Cortex of kidney (tissue), 1 donor: ENCODE data around the gene CALR.
"Not testable (repeated sequence)": the region's sequence is repeated elsewhere in the genome, so short reads cannot be mapped to it uniquely, and the experiment has no call there.

Experiments used
- DNase-seq: peaks from one replicate; lab custom pipeline; 2025; lab: John Stamatoyannopoulos, UW

CALR gene

DNA sequence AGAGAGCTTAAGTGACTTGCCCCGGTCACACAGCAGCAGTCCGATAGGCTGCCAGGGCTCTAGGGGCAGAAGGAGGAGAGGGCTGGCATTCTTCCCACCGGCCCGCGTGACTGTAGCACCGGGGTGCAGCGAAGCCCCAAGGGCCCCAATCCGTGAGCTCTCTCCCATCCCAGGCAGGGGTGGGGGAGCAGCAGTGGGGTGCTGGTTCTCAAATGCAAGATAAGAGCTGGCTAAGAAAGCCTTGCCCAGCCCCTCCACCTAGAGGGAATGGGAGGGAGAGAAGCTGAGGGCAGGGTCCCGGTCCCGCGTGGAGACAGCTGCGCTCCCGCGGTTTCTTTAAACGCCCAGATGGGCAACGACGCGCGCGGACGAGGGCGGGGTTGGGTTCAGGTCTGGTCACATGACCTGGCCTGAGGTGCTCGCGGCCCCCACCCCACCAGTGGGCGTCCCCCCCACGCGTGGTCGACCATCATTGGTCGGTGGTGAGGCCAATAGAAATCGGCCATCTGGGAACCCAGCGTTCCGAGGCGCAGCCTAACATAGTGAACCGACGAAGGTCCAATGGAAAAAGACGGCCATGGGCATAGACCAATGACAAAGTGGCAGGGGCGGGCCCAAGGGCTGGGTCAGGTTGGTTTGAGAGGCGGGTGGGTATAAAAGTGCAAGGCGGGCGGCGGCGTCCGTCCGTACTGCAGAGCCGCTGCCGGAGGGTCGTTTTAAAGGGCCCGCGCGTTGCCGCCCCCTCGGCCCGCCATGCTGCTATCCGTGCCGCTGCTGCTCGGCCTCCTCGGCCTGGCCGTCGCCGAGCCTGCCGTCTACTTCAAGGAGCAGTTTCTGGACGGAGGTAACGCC is at the start of gene CALR:
CALR (plus strand) TSS at position 683 of the 852 bp plus-strand sequence; CDS start at position 754, 71 bp downstream.
- peak; percentile 38 for DNase-seq

DNA sequence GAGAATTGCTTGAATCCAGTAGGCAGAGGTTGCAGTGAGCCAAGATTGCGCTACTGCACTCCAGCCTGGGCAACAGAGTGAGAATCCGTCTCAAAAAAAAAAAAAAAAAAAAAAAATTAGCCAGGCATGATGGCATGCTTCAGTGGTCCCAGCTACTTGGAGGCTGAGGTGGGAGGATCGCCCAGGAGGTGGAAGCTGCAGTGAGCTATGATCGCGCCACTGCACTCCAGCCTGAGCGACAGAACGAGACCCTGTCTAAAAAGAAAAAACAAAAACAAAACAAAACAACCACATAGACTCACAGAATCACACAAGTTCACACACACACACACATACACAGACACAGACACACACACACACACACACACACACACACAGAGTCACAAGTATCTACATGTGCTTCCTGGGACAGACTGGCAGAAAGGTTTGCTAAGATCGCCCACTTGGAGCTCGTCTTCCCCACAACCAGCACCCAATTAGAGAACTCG is 48.1 kb upstream of the CALR start:
- not testable (repeated sequence) for DNase-seq

DNA sequence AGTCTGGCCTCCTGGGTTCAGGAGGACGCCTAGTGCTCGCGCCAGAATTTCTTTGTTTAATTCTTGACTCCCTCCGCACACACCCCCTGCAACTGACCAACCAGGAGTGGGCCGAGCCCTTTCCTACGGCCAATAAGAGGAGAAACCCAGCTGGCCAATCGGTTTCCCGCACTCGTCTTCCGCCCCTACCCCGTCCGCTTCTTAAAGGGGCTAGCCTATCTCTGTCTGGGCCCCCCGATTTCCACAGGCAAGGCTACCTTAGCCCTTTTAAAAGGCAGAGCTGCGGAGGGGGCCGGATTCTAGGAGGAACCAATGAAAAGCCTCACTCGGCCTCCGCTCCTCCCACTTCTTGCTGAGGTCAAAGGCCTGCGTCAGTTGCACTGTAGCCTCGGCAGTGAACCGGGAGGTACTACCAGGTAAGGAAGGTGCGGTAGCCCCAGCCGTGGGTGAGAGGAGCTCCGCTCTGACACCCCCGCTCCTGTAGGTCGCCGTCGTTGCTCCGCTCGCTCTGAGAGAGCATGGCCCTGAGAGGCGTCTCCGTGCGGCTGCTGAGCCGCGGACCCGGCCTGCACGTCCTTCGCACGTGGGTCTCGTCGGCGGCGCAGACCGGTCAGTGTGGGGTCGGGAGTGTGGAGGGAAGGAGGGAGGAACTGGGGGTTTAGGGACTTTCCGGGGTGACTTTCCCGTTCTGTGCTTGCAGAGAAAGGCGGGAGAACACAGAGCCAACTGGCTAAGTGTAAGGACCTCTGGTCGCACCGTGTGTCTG is 47.4 kb upstream of the CALR start, which contains the start of gene GCDH:
GCDH (plus strand) TSS at position 374 of the 766 bp plus-strand sequence; CDS start at position 519, 145 bp downstream.
- DNase-seq, result peak; percentile 95

DNA sequence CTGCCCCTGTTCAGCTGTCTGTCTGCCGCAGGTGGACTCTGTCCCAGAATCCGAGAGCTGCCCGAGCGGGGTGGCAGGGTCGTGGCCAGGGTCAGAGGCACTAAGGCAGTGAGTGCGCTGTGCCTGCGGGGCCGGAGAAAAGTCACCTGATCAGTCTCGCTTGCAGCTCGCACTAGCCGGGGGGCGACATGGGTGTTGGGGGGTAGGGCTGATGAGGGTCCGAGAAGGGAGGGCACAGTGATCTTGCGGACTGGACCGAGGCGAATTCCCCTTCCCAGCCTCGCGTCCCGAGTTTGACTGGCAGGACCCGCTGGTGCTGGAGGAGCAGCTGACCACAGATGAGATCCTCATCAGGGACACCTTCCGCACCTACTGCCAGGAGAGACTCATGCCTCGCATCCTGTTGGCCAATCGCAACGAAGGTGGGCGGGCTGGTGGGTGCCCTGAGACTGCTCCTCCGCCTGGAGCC is 46.8 kb upstream of the CALR start:
- DNase-seq, result no peak

DNA sequence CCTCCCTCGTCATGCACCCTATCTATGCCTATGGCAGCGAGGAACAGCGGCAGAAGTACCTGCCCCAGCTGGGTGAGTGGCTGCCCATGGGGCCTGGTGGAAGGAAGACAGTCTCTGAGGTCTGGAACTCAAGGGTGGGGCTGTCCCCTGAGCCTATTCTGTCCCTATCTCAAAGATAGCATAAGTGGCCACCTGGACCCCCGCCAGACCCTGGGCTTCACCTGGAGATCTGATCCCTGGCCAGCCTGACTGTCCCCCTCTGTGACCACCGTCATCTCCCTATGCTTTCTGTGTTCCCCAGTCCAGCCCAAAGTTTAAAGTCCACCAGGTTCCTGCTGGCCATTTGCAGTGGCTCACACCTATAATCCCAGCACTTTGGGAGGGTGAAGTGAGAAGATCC is 44.8 kb upstream of the CALR start:
- DNase-seq, result no peak

DNA sequence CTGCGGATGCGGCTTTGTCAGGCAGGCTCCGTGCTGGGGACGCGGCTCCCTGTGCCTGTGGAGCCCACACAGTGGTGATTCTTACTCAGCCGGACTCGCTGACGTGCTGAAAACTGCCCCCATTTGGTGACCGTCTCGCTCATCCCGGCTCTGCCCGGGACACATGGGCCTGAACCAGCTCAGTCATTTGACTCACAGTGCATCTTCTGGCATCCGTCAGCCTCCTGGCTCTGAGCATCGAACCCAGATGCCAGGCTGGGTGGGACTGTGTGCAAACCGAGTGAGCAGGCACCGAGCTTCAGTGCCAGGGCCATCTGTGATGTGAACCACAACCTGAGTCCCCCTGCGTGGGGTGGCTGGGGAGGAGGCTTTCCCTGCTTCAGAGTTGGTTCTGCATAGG is 41.9 kb upstream of the CALR start:
- DNase-seq, result no peak

DNA sequence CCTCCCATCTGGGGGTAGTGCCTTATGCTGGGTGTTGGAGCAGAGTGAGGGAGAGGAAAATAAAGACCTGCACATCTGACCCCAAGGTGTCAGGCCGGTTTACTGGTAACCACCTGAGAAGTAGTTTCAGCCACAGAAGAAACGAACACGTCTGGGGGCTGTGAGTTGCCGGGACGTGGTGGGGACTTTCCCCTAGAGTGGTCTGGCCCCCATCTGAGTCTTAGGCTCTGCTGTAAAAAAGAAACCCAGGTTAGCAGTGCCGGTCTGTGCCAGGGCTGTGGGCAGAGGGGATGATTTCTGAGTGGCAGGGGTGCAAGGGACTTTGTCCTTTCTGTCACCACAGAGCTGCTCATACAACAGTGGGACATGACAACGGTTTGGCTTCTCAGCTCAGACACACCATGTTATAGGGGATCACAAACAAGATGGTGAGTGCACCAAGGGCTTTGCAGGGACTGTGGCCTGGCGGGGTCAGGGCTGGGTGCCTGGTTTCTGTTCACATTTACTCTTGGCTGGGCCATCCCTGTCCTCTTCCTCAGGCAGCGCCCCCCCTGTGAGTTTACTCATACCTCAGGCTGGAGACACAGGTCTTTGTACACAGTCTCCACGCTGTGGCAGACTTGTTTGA is 38.4 kb upstream of the CALR start:
- no peak for DNase-seq

DNA sequence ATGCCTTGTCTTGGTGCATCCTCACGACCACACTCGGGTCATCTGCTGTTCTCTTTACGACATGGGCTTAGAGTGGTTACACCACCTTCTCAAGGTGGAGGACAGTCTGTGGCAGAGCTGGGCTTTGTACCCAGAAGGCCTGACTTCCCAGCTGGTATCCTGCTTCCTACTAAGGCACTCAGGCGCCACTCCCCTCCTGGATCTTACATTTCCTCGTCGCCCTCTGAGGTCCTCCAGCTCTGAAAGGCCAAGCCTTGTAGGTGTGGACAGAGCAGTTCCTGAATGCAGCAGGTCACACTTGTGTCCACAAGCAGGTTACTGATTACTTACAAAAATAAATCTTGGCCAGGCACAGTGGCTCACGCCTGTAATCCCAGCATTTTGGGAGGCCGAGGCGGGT is 31.2 kb upstream of the CALR start:
- no peak for DNase-seq

DNA sequence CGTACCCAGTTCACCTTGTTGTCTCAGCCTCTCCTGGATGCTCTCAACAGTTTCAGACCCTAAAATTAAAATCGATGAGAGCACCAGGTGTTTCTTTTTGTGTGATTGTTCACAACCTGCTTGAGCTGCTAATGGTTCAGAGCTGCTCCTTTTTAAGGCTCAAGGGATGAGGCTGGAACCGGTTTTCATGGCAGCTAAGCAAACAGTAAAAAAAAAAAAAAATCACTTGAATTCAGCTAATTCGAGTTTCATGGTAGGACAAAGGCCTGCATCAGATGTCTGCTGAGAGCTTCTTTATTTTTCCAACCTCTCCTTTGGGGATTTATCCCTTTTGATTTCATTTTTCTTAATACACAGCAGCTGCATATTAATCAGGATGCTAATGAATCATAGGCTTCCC is 25.8 kb upstream of the CALR start:
- DNase-seq, result no peak

DNA sequence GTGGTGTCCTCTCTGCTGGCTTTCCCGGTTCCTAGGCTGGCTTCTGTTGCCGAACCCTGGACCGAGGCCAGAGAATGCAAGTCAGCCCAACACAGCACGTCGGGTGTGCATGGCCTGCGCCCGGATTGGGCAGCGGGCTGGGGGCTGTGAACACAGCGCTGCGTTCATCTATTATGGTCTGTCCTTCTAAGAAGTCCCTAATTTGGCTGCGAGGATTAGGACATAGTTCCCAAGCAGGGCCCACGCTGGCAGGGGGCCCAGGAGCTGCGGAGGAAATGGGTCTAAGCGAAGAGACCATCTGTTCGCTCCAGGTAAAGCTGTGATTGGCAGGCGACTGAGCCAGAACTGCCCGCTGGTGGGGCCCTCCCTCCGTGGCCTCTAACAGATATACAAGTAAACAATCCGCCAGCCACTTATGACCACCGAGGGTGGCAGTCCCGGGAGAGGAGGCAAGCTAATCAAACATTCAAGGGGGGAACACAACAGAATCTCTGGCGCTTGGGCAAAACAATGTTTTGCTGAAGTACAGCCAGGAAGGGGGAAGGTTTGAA is 25.3 kb upstream of the CALR start:
- DNase-seq, result no peak

DNA sequence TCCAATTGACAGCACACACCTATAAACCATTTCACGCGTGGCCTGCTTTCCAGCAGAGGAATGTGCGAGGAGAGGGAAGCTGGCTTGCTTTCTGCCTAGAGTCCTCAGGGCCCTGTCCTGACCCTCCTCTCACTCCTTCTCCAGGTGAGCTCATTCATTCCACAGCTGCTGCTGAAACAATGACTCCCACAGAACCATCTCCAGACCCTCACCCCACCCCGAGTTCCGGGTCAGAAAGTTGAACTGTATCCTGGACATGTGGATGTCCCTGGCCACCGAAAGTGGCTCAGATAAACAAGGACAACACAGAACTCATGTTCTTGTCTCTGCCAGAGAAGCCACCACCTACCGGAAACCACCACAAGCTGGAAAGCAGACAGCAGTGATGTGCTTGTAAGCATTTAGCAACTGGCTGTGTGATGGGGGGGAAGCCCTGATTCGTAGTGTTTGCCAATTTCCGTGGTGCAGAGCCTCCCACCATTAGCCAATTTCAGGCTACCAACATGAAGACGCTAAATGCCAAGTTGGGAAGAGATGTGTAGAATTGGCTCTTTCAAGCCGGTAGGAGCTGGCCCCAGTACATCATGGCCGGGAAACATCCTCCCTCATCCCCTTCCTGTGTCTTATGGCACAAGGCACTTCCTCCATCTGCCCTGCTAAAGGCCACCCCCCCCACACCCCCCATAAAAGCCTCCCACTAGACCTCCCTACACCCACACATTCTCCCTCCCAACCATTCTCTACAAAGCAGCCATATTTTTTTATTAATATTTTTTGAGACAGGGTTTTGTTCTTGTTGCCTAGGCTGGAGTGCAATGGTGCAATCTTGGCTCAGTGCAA is 24.3 kb upstream of the CALR start:
- DNase-seq, result no peak

DNA sequence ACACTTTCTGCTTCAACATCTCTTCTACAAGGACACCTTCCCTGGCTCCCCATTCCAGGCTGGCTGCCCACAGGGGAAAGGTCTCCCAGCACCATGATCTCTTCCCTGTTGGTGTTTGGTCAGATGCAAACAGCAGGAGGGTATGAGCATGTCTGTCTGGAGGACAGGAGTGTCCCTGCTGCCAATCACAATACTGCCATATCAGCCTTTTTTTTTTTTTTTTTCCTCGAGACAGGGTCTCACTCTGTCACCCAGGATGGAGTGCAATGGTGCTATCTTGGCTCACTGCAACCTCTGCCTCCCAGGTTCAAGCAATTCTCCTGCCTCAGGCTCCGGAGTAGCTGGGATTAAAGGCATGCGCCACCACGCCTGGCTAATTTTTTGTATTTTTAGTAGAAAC is 22.5 kb upstream of the CALR start:
- DNase-seq, result not testable (repeated sequence)

DNA sequence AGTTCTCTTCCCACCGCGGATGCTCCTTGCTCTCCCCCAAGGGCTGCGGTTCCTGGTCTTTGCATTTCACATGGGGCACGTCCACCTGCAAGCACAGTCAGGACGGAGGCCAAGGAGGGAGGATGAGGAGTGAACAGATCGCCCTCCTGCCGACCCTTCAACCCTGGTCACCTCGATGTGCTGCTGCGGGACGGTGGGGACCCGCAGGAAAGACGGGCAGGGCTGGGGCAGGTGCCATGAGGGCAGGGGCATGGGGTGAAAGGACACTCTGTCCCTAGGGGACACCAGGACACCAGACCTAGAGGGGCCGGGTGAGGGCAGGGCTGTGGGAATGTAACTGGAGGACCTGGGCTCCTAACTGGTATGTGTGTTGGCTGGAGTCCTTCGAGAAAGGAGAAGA is 20.2 kb upstream of the CALR start:
- no peak for DNase-seq

DNA sequence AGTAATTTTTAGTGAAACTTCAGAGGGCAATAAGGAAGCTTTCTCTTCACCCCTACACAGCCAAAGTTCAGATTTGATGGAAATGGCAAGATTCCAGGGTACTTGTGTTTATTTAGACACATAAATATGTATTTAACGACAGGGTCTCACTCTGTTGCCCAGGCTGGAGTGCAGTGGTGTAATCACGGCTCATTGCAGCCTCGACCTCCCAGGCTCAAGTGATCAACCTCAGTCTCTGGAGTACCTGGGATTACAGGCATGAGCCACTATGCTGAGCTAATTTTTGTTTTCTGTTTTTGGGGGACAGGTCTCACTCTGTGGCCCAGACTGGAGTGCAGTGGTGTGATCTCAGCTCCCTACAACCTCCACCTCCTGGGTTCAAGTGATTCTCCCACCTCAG is 17.4 kb upstream of the CALR start:
- DNase-seq, result no peak

DNA sequence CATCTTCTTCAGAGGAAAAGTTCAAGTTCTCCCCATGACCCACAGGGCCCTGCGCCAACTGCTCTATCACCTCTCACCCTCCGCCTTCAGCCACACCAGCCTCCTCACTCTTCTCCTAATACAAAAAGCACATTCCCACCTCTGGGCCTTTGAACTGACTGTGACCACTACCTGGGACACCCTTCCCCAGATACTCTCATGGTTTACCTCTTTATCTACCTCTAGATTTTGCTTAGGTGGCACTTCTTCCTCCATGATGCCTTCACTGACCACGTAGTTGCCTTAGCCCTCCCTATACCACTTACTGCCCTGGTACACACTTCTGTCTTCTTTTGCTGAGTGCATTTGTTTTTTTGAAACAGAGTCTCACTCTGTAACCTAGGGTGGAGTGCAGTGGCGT is 15.4 kb upstream of the CALR start:
- no peak for DNase-seq

DNA sequence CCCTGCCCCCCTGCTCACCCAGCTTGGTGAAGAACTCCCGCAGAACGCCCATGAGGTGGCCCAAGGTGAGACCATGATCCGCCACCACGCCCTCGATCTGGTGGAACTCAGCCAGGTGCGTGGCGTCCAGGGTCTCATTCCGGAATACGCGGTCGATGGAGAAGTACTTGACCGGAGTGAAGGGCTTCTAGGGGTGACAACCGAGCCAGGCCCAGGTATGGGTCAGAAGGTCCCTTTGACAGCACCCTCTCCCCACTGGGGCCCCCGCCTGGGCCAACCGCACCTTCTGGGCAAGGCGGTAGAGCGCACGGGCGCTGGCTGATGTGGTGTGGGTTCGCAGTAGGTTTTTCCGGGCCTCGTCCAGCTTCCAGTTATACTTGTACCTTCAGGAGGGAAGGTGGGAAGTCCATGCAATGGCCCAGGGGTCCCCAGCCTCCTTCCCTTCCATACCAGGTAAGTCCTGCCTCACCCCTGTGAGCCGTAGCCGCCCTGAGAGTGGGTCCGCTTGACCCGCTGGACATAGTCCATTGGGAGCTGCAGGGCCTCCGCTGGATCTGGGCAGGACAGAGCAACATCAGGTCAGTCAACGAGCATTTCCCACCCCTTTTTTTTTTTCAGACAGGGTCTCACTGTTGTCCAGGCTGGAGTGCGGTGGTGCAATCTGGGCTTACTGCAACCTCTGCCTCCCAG is 13.6 kb upstream of the CALR start:
- DNase-seq, result no peak

DNA sequence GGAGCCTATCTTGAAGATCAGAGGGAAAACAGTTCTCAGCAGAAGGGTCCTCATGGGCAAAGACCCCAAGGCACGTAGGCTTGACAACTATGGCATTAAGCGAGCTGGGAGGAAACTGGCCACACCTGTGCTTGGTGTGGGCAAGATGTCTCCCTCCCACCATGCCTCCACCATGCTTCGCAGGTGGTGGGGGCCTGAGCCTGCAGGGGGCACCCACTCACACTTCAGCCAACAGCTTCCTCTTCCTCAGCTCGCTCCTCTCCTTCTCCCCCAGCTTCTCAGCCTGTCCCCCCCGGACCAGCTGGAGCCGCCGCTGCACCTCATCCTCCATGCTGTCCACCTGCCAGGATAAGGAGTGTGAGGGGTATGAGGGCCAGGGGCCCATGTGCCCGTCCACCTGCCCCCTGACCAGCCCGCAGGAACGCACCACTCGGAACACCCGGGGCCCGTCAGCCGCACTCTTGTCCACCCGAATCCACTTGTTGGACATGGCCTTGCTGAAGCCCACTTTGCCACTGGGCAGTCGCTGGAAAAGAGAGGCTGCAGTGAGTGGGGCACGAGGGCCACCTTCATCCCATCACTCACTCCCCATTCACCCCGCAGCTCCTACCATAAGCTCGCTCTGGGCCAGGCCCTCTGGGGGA is 8.3 kb upstream of the CALR start:
- DNase-seq, result no peak

DNA sequence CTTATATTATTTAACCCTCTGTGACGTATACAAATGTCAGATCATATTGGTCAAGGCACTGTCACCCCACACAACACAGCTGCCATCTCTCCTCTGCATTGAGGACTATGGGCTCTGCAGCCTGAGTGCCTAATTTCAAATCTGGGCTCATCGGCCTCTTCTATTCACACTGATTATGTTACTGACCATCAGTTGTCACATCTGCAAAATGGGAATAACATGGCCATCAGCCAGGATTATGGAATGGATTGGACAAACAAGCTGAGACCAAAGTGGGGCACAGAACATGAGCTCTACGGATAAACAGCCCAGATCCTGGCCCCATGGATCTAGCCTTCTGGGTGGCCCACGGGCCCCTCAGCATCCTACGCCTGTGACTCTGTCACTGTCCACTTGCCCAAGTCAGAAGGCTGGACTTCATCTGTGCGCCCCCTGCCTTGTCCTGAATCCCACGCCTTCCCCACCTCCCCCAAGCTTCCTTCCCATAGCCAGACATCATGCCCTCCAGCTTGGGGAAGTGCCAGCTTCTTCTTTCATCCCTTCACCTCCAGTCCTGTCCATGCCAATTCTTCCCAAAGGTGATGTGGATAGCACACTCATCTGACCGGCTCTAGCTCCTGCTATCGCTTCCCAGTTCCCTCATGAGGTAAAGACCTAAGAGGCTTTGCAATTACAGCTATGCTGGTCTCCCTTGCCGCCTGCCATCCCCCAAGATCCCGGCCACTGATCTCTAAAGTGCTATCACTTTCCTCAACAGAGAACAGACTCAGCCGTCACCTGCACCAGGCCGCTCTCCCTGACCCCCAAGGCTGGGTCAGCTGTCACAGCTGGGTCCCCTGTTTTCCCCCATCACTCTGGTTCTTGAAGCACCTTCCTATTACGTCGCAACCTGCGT is 5.8 kb upstream of the CALR start:
- no peak for DNase-seq
